Activated naive CD4-positive, alpha-beta T cell treated with anti-CD3 and anti-CD28 coated beads, Interleukin-2, amount 50 U/mL, for 72 hours (primary cell): Measurements from ENCODE around the gene KRTAP5-8. TPM values are rescaled to one million over a fixed set of nuclear protein-coding genes. Genes with fewer than 3 reads are reported as not detected.
A peak's percentile ranks its signal among the peaks of the same experiment; 100 is the strongest.
"Not testable (repeated sequence)": the region's sequence is repeated elsewhere in the genome, so short reads cannot be mapped to it uniquely, and the experiment has no call there.

Experiments used
- ATAC-seq, 2 donors: fragments of 150-1000 bp; cut with Tn5 transposase; 2 replicates each; pipeline ENCODE4 v1.10.0; 2021; ENCODE audit warnings: mild to moderate bottlenecking in 2 of 2, moderate library complexity in 2 of 2
- DNase-seq, 2 donors: peaks; one replicate each; pipeline ENCODE4 v3.0.0; 2021 to 2022; ENCODE audit warnings: low spot score in 2 of 2
- H3K27ac Mint-ChIP-seq, 2 donors: one replicate each; pipeline ENCODE4 v1.8.0; 2022; ENCODE audit warnings: mild to moderate bottlenecking in 2 of 2, mixed read lengths in 2 of 2
- H3K36me3 Mint-ChIP-seq, 2 donors: one replicate each; pipeline ENCODE4 v1.8.0; 2022; ENCODE audit warnings: mixed read lengths in 2 of 2
- H3K9me3 Mint-ChIP-seq, 2 donors: one replicate each; pipeline ENCODE4 v1.8.0; 2022; ENCODE audit warnings: mixed read lengths in 2 of 2
- total RNA-seq, 2 donors: library from RNA; stranded (reverse); gene quantifications; one replicate each; pipeline ENCODE4 v1.2.3, GENCODE V29; 2022

KRTAP5-8 gene
- not detected for total RNA-seq

GRCh38 chr11:71537977-71538665 lies at the start of gene KRTAP5-8:
KRTAP5-8 (plus strand) TSS chr11:71538025; CDS start chr11:71538056, 31 bp downstream.
- DNase-seq, ATAC-seq: not testable (repeated sequence)
- H3K27ac Mint-ChIP-seq = peak within 1 kb of the TSS in 1 of 2 donors; percentile 53
- H3K36me3 Mint-ChIP-seq = peaks cover 15 to 17% of the 10 kb centered on the region in 2 donors
- H3K9me3 Mint-ChIP-seq = peaks cover 11 to 16% of the 10 kb centered on the region in 2 donors

GRCh38 chr11:71488681-71489270 lies 49.0 kb upstream of the KRTAP5-8 start:
- DNase-seq (no peak), ATAC-seq (peak in 1 of 2 donors; percentile 21)
- H3K36me3 Mint-ChIP-seq = peaks cover 28 to 69% of the 10 kb centered on the region in 2 donors
- no peaks in the 10 kb centered on the region for H3K9me3 Mint-ChIP-seq
- peak overlapping the region; percentile 80 to 97 for H3K27ac Mint-ChIP-seq

GRCh38 chr11:71489311-71490043 lies 48.3 kb upstream of the KRTAP5-8 start:
- ATAC-seq = peak; percentile 80 to 100
- Mint-ChIP-seq H3K27ac (peak overlapping the region; percentile 80 to 97), H3K9me3 (no peaks in the 10 kb centered on the region), H3K36me3 (peaks cover 24 to 62% of the 10 kb centered on the region in 2 donors)
- DNase-seq = peak; percentile 36 to 66

GRCh38 chr11:71490044-71490730 lies 47.6 kb upstream of the KRTAP5-8 start:
- DNase-seq (no peak), ATAC-seq (no peak)
- H3K9me3 Mint-ChIP-seq = no peaks in the 10 kb centered on the region
- H3K36me3 Mint-ChIP-seq = peaks cover 25 to 61% of the 10 kb centered on the region in 2 donors
- H3K27ac Mint-ChIP-seq = peak overlapping the region in 1 of 2 donors; percentile 94

GRCh38 chr11:71490731-71491390 lies 47.0 kb upstream of the KRTAP5-8 start:
- DNase-seq = no peak
- Mint-ChIP-seq H3K9me3 (no peaks in the 10 kb centered on the region), H3K36me3 (peaks cover 24 to 59% of the 10 kb centered on the region in 2 donors), H3K27ac (peak overlapping the region in 1 of 2 donors; percentile 94)
- no peak for ATAC-seq

- Mint-ChIP-seq H3K9me3 (no peaks in the 10 kb centered on the region), H3K27ac (peak overlapping the region in 1 of 2 donors; percentile 36), H3K36me3 (peaks cover 21 to 53% of the 10 kb centered on the region in 2 donors)
- DNase-seq (no peak), ATAC-seq (no peak)
Observed at GRCh38 chr11:71491531-71491930, 46.3 kb upstream of the KRTAP5-8 start.

GRCh38 chr11:71491940-71492339 lies 45.9 kb upstream of the KRTAP5-8 start:
- no peak for ATAC-seq
- H3K9me3 Mint-ChIP-seq = no peaks in the 10 kb centered on the region
- no peak for DNase-seq
- peak overlapping the region in 1 of 2 donors; percentile 36 for H3K27ac Mint-ChIP-seq
- peaks cover 25 to 55% of the 10 kb centered on the region in 2 donors for H3K36me3 Mint-ChIP-seq

- H3K27ac Mint-ChIP-seq = no peak overlapping the region
- DNase-seq (no peak), ATAC-seq (no peak)
- H3K36me3 Mint-ChIP-seq = peaks cover 40 to 62% of the 10 kb centered on the region in 2 donors
- no peaks in the 10 kb centered on the region for H3K9me3 Mint-ChIP-seq
Observed at GRCh38 chr11:71495286-71496230, 42.3 kb upstream of the KRTAP5-8 start.

GRCh38 chr11:71496421-71496820 lies 41.4 kb upstream of the KRTAP5-8 start:
- no peak overlapping the region for H3K27ac Mint-ChIP-seq

GRCh38 chr11:71498091-71498490 lies 39.7 kb upstream of the KRTAP5-8 start:
- Mint-ChIP-seq H3K9me3 (no peaks in the 10 kb centered on the region), H3K36me3 (peaks cover 46 to 52% of the 10 kb centered on the region in 2 donors), H3K27ac (no peak overlapping the region)
- no peak for ATAC-seq
- DNase-seq = no peak

More at GRCh38 chr11:71496421-71496820, 41.4 kb upstream of the KRTAP5-8 start:
- Mint-ChIP-seq H3K36me3 (peaks cover 43 to 58% of the 10 kb centered on the region in 2 donors), H3K9me3 (no peaks in the 10 kb centered on the region)
- ATAC-seq (no peak), DNase-seq (no peak)

GRCh38 chr11:71499125-71499524 lies 38.7 kb upstream of the KRTAP5-8 start:
- Mint-ChIP-seq H3K27ac (no peak overlapping the region), H3K36me3 (peaks cover 49 to 52% of the 10 kb centered on the region in 2 donors)

GRCh38 chr11:71499546-71499945 lies 38.3 kb upstream of the KRTAP5-8 start:
- H3K36me3 Mint-ChIP-seq = peaks cover 52 to 55% of the 10 kb centered on the region in 2 donors
- no peak overlapping the region for H3K27ac Mint-ChIP-seq
- ATAC-seq (no peak), DNase-seq (no peak)
- no peaks in the 10 kb centered on the region for H3K9me3 Mint-ChIP-seq

More at GRCh38 chr11:71499125-71499524, 38.7 kb upstream of the KRTAP5-8 start:
- DNase-seq (no peak), ATAC-seq (peak in 1 of 2 donors; percentile 16)
- no peaks in the 10 kb centered on the region for H3K9me3 Mint-ChIP-seq

GRCh38 chr11:71500601-71501021 lies 37.2 kb upstream of the KRTAP5-8 start:
- H3K36me3 Mint-ChIP-seq = peaks cover 48 to 52% of the 10 kb centered on the region in 2 donors
- H3K27ac Mint-ChIP-seq = no peak overlapping the region
- ATAC-seq = no peak
- H3K9me3 Mint-ChIP-seq = no peaks in the 10 kb centered on the region
- DNase-seq = no peak

- Mint-ChIP-seq H3K9me3 (no peaks in the 10 kb centered on the region), H3K36me3 (peaks cover 52 to 58% of the 10 kb centered on the region in 2 donors)
- ATAC-seq = no peak
Observed at GRCh38 chr11:71501071-71501985, 36.5 kb upstream of the KRTAP5-8 start.

More at GRCh38 chr11:71501071-71501985, 36.5 kb upstream of the KRTAP5-8 start:
- no peak for DNase-seq
- no peak overlapping the region for H3K27ac Mint-ChIP-seq
